Stimulated activated CD8-positive, alpha-beta memory T cell treated with anti-CD3 and anti-CD28 coated beads, Interleukin-15, amount 100 ng/mL, for 24 hours (primary cell): Measurements from ENCODE around the gene GLIS1.

Experiments used
- DNase-seq: peaks from one replicate; pipeline ENCODE4 v3.0.0-alpha.2; 2020; ENCODE audit warnings: low read depth

Gene GLIS1

DNA sequence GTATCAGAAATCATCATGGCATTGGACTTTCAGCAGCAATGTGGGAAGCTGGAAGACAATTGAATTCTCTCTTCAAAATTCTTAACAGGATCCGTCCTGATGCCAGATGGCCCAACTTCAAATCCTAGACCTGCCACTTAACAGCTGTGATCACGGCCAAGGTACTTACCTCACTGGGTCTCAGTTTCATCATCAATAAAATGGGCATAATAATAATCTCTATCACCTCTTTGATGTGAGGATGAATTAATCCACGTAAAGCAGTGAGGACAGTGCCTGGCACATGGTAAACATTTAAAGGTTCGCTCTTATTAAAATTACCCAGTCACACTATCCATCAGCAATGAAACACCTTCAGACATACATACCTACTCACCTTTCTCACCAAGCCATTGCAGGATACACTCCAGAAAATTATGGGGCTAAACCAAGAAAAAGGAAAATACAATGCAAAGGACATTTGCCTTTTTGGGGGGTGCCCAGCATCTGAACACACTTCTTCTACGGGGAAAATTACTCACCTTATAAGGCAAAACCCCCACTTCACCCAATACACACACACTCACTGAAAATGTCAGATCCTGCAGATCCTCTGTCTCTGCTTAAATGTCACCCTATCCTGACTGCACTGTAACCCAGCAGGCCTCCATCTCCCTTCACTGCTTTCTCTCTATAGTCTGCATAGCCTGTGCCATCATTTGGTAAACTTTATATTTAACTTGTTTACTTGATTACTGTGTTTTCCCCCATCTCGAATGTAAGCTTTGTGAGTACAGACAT lies 21.7 kb downstream of the GLIS1 start:
- DNase-seq, result no peak

DNA sequence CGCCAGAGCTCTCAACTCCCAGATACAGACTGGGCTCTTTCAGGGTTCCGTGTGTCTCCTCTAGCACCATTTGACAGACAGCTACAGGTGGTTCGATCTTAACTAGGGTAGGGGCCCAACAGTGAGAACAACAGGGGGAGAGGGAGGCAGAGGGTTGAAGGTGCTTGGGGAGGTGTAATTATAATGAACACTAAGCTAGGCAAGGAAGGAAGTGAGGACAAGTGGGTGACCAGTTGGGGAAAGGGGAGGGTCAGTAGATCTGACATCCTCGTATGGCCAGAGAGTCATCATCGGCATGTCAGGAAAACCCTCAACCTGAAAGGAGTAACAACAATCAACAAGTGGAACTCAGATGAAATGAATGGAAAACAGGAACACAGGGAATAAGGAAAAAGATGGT lies 22.8 kb downstream of the GLIS1 start:
- DNase-seq, result no peak

DNA sequence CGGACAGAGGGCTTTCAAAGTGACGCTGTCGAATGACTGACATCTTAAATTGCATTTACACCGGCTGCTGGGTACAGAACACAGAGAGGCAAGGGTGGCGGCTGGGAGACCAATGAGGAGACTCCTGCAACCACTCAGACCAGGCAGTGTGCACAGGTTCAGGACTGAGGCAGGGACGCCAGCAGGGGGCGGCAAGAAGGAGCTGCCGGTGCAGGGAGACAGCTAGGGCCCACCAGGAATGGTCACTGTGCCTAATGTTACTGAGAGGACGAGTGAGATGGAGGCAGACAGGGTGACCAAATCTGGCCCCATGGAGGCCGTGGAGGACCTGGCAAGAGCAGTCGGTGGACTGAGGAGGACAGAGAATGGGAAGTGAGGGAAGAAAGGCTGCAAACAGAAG lies 23.5 kb downstream of the GLIS1 start:
- no peak for DNase-seq

DNA sequence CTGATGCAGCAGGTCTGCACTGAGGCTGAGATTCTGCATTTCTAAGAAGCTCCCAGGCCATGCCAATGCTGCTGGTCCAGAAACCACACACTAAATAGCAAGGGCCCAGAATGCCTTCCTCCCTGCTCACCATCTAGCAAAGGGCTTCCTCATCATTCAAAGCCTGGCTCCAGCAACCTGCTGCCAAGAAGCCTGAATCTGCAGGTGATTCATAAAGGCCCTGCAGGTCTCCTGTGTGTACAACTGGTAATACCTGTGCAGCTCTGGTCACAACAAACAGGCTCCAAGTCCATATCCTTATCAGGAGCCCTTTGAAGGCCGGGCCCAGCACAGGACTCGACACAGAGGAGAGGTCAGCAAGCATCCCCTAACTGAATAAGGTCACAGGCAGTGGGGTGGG lies 26.7 kb downstream of the GLIS1 start:
- no peak for DNase-seq

DNA sequence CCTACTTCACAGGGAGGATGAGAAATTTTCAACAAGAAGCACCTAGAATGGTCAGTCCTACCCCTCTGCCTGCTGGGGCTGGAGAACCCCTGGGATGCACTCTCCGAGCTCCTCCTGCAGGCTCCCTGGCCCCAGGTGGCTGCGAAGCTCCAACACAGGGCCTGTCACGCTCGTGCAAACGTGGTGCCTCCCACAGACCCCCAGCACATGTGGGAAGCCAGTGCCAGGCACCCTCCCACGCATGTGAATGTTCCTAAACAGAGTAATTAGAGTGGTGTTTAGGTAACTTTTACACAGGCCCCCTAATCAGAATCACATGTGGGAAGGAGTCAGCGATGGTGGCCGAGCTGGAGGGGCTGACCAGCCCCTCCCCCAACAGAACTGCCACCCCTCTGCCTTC lies 28.4 kb downstream of the GLIS1 start:
- no peak for DNase-seq

DNA sequence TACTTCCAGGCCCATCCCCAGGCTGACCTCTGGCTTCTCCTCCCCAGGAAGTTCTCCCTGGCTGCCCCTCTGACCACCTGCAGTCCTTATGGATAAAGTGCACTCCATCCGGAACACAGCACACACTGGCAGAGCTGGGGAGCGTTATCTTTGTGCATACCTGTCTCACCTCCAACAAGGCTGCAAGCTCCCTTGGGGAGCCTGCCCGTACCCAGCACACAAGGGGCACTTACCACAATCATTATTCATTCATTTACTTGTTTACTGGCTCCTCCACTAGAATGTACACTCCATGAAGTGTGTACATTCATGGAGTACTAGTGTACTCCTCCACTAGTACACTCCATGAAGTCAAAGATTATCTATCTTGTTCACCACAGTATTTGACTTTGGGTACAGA lies 30.3 kb downstream of the GLIS1 start:
- DNase-seq, result no peak

DNA sequence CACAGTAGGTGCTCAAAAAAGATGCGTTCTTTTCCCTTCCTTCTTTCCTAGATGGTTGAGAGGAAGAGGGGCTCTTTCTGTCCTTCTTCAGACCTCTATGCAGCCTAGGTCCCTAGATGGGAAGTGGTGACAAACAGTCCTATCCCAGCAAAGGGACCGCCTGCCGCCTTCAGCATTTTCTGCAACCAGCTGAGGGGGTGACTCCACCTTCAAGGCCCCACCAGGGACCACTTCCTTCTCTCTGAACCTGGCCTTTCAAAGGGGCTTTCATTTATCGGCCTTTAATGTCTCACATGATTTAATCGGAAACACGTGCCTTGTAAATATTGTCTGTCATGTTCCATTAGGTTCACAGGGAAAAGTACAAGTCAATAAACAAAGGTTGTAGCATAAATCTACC lies 32.6 kb downstream of the GLIS1 start:
- no peak for DNase-seq

DNA sequence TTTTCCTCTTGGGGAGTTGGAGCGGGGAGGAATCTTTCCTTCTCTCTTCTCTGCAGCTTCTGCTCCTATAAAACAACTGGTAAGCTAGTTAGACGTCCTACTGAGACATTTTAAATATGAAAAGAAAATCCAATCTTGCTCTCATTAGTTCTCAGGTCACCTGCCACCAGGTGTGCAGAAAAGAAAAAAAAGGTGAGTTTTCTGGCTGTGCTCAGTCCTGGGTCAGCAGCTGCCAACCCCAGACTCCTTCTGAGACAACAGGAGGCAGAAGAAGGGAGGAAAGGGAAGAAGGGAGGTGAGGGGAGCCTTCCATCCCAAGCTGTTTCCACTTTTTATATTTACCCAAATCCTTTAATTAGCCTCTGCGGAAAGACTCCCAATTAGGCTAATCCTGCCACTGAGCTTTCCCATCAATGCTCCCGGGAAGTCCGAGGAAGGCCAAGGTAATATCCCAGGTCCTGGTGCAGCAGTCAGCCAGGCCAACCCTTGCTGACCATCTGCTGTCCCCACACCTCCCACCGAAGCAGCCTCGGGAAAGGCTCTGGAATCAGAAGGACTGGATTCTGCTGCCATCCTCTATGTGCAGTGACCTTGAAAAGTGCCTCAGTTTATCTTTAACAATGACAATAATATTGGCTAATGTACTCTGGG lies 33.4 kb downstream of the GLIS1 start:
- no peak for DNase-seq

DNA sequence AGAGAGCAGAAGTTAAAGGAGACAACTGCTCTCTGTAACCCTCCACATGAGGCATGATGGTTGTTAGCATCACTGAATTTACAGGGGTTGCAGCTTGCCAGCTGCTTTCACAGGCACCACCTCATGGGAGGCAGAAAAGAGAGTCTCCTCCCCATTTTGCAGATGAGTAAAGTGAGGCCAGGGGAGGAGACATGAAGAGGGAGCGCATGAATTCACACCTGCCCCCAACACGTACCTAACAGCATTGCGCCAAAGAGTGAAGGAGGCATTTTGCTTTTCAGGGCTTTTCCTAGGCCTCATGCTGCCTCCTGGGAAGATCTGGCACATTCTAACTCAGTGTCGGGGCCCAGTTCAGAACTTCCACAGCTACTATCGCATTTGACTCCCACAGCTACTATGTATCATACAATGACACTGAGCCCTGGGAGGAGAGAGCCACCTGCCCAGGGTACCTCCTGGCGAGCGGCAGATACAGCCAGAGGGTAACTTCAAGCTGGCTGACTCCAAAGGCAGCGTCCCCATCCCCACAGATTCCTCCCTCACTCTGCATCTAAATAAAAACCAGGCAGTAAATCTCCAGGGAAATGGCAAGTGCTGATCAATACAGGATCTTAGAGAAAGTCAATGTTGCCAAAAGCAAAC lies 34.0 kb downstream of the GLIS1 start:
- no peak for DNase-seq

DNA sequence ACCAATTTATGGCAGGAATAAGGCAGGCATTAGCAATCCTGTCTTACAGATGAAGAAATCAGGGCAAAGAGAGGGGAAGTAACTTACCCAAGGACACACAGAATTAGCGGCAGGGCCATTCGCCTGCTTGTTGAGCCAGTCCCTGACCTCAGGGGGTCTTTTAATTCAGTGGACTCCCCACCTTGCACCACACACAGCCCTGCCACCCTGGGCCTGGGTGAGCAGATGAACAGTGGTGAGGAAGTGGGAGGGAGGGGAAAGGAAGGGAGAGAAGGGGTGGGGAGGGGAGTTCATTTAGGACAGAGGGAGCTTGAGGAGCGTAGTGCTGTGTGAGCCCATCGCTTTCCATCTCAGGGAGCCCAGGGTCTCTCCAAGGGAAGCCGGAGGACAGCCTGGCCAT lies 34.7 kb downstream of the GLIS1 start:
- DNase-seq, result no peak

DNA sequence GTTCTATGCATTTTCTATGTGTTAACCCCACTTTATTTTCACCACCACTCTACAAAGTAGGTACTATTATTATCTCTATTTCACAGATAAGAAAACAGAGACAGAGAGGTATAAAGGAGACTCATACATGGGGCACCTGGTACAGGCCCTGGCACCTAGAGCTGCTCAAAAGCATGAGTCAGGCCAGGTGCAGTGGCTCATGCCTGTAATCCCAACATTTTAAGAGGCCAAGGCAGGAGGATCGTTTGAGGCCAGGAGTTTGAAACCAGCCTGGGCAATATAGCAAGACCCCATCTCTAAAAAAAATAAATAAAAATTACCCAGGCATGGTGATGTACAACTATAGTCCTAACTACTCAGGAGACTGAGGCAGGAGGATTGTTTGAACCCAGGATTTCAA lies 35.8 kb downstream of the GLIS1 start:
- no peak for DNase-seq

DNA sequence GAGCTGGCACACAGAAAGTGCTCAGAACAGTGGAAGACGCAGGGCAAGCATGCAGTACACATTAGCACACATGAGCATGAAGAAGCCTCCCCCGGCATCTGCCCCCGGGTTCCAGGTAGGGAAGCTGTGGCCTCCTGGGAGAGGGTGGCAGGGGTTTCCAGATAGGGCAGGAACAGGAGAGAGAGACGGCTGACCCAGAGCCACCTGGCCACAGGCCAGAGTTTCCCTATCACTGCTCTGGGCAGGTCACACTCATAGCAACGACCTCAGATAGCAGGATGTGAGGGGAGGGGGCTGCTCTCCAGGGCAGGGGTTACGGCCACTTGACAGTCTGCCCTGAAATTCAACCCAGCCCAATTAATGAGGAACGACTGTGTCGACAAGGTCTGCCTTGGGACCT lies 36.6 kb downstream of the GLIS1 start:
- no peak for DNase-seq

DNA sequence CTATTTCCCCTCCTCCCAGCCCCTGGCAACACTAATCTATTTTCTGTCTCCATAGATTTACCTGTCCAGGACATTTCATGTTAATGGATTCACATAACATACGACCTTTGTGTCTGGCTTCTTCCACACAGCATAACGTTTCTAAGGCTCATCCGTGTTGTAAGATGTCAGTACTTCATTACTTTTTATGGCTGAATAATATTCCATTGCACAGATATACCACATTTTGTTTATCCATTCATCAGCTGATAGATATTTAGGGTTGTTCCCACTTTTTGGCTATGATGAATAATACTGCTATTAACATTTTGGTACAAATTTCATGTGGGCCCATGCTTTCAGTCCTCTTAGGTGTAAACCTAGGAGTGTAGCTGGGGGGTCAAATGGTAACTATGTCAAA lies 38.2 kb downstream of the GLIS1 start:
- DNase-seq, result no peak

DNA sequence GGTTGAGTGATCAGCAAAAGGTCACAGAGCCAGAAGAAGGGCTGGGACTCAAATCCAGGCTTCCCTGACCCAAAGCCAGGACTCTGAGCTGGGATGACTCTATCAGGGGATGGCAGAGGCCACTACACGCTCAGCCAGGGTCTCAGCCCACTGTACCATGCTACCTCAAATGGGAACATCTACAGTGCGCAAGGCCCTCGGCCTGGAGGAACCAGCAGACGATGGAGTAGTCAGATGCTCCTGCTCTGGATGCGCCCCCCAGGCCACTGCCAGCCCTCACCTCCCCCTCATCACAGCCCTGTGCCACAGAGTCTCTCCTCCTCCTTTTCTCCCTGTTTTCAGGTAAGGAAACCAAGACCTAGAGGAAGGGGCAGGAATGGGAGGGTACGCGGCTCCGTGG lies 39.0 kb downstream of the GLIS1 start:
- no peak for DNase-seq

DNA sequence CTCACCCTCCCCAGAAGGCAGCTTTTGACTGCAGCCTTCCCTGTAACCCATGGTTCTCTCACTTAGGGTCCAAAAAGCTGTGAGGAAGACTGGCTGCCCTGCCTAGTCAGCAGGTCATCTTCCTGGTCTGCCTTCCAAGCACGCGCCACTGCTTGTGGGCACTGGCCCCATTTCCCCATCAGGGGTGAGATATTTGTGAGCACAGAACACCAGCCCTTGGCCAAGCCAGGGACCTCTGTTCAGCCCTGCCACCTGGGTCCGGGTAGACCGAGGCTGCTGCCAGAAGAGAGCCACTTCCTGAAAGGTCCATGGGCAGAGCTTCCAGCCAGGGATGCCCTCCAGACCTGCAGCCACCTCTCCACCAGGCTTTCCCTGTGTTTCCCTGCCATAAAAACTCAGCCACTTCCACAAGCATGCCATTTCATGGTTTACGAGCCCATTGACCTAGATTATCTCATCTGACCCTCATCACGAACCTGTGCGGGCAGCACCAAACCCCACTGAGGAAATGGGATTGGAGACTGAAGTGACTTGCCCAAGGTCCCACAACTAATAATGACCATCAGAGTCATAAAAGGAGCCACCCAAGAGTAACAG lies 40.5 kb downstream of the GLIS1 start:
- no peak for DNase-seq

DNA sequence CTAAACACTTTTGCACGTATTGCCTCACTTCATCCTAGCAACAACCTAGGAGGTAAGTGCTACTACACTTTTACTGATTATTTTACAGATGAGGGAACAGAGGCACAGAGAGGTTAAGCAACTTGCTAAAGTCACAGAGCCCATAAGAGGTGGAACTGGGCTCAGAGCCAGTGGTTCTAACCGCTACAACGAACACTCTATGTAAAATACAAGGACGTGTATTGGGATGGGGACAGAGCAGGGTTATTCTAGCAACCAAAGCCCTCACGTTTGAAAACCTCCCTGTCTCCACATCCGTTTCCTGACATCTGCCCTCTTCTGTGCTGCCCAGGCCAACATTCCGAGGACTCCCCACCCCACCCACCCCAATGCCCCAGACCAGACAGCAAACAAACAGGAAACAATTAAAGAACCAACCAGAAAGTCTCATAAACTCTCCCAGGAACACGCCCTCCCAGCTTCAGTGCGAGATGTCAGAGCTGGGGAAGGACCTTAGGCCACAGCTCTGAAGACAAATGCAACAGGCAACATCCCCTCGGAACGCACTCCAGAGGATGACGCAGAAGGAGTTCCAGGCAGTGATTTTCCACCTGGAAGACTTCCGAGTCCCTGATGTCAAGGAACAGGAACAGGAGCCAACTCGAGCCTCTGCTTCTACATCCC lies 41.1 kb downstream of the GLIS1 start:
- DNase-seq, result no peak

DNA sequence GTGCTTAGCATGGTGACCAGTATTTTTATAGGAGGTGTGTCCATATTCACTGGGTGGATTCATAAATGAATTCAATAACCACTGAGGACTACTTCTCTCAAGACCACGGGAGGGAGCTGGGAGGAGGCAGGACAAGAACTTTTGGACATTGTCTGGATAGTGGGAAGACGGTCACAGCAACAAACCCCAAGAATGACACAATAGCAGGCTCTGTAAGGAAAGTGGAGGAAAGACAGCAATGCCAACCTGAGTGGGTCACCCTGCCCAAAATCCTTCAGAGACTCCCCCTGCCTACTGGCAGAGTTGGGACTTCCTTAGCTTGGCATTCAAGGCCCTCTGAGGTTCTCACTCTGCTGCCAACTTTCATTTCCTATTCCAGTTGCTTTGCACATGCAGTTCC lies 42.0 kb downstream of the GLIS1 start:
- DNase-seq, result no peak

DNA sequence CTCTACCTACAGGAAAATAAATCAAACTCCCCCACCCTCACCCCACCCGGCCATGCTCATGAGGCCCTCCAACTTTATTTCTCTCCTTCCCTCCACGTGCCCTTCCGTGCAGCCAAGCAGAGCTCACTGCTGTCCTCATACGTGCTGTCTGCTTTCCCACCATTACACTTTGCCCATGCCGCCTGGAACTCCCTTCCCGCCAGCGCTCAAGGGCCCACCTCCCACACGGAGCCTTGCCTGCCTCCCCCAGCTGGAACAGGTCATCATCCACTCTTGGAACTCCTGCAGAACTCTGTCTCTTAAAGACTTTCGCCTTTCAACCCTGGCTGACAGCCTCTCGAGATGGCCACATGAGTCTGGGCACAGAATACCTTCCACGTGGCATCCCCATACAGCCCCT lies 42.4 kb downstream of the GLIS1 start:
- no peak for DNase-seq

DNA sequence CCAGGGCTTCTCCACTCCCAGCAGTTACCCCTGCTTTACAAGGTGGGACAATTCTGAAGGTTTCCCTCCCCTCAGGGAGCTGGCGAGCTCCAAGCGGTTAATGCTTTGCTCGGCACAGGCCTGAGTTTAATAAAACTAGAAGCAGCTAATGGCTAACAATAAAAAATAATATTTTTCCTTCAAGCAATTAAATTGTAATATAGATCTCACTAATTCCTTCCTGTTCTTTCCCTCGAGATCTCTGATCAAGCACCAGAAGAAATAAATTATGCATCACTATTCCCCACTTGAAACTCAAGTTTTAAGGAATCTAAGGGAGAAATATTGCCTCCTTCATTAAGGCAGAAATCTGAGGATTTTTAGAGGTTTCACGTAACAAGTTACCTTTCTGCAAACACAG lies 42.9 kb downstream of the GLIS1 start:
- DNase-seq, result no peak

DNA sequence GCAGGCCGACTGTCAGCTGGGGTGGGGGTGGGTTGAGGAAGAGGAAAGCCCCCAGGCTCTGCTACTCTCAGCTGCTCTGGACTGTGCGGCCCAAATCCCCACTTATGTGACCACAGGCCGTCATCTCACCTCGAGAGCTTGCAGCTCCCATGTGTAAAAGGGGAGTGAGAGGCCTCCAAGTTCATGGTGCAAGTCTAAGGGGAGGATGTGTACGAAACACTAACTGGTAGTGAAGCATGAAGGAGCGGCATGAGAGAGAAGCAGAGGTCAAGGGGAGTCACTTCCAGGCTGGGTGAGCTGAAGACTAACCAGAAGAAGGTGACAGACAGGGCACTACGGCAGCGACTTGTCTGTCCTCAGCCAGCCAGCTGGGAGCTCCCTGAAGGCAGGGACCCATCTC lies 43.8 kb downstream of the GLIS1 start:
- DNase-seq, result no peak

DNA sequence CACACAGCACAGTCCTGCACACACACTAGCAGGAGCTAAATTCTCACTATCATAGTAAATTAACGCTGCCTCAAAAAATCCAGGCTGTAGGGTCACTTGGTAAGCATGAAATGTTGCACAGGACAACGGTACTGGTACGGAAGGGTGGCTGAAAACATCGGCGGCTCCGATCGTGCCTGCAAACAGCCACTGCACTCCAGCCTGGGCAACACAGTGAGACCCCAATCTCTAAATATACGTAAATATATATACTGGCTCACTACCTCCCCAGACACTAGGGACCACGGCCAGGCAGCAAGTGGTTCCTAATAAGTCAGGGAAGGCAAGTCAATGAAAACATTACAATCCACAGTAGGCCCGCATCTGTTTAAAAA lies 44.3 kb downstream of the GLIS1 start:
- DNase-seq, result no peak
